Measurements from ENCODE around the gene FYCO1.

- TF ChIP-seq POLR2AphosphoS5 (IDR thresholded peaks at IDR 0.05) (no peak), POLR2A (IDR thresholded peaks at IDR 0.05) (no peak), CTCF (IDR thresholded peaks at IDR 0.05) (no peak)
Measured at GRCh38 chr3:45981346-45982074, 14.1 kb downstream of the FYCO1 start.
